NCI-H510A (cell line): ENCODE results near the gene FADD.

Experiments used
- DNase-seq: peaks from one replicate; lab custom pipeline; 2025; lab: John Stamatoyannopoulos, UW

FADD gene

GRCh38 chr11:70233962-70234361, 30.9 kb downstream of the FADD start:
- no peak for DNase-seq

- DNase-seq: no peak
These were observed 37.2 kb downstream of the FADD start for GRCh38 chr11:70240337-70240736.

GRCh38 chr11:70241709-70242108, 38.6 kb downstream of the FADD start:
- DNase-seq: no peak

- DNase-seq: no peak
These were observed 39.8 kb downstream of the FADD start for GRCh38 chr11:70242885-70243284.

GRCh38 chr11:70243912-70244652, 41.0 kb downstream of the FADD start:
- DNase-seq: no peak

- no peak for DNase-seq
These were observed 41.6 kb downstream of the FADD start for GRCh38 chr11:70244698-70245097.

- DNase-seq: no peak
These were observed 43.1 kb downstream of the FADD start for GRCh38 chr11:70246196-70246595.

GRCh38 chr11:70247042-70247709, 44.1 kb downstream of the FADD start:
- DNase-seq: no peak

GRCh38 chr11:70247710-70248072, 44.6 kb downstream of the FADD start:
- DNase-seq: no peak

- DNase-seq: no peak
These were observed 48.0 kb downstream of the FADD start for GRCh38 chr11:70250876-70251658.

- DNase-seq: no peak
These were observed 48.7 kb downstream of the FADD start for GRCh38 chr11:70251659-70252321.

- DNase-seq: no peak
These were observed 49.7 kb downstream of the FADD start for GRCh38 chr11:70252844-70253243.

GRCh38 chr11:70255477-70256116, 52.5 kb downstream of the FADD start:
- no peak for DNase-seq
